GM23338 (cell line): Measurements from ENCODE around the gene ATXN7. TPM values are rescaled to one million over a fixed set of nuclear protein-coding genes. Genes with fewer than 3 reads are reported as not detected.

Experiments used
- STAT1 ChIP-seq: IDR thresholded peaks from one replicate; pipeline ENCODE4 v1.6.1; 2016; ENCODE audit warnings: antibody characterized with exemption; ENCODE audit not compliant: unreplicated experiment
- ZNF114 ChIP-seq: fragments of 250-450 bp; sonication (Bioruptor Pico); IDR thresholded peaks from 2 replicates; pipeline ENCODE4 v1.5.0; 2020; ENCODE audit warnings: mild to moderate bottlenecking, moderate library complexity
- ZNF331 ChIP-seq: fragments of 250-450 bp; sonication (Bioruptor Pico); IDR thresholded peaks from 2 replicates; pipeline ENCODE4 v1.5.0; 2020; ENCODE audit warnings: low read depth, mild to moderate bottlenecking, moderate library complexity
- polyA plus RNA-seq: library from polyadenylated mRNA; unstranded; fragments of >200 nt; fragmentation: Nextera tagmentation; extraction: Ambion mirVana; gene quantifications from 2 replicates; pipeline ENCODE4 v1.2.1, GENCODE V29; 2016
- total RNA-seq: library from RNA; depleted of rRNA; stranded (reverse); fragments of >200 nt; shearing (Covaris generic); gene quantifications from 2 replicates; pipeline ENCODE4 v1.2.3, GENCODE V29; 2014
- TF ChIP-seq, protein P1 (sequence below): fragments of 250-450 bp; sonication (Bioruptor Pico); IDR thresholded peaks from 2 replicates; pipeline ENCODE4 v1.5.0; 2020; ENCODE audit warnings: mild to moderate bottlenecking, moderate library complexity
- TF ChIP-seq, protein P2 (sequence below): IDR thresholded peaks from 2 replicates; pipeline ENCODE4 v1.6.1; 2016; ENCODE audit warnings: antibody characterized with exemption
- TF ChIP-seq, protein P3 (sequence below): IDR thresholded peaks from one replicate; pipeline ENCODE4 v1.6.1; 2018; ENCODE audit warnings: antibody characterized with exemption; ENCODE audit not compliant: unreplicated experiment

Gene ATXN7
- total and polyA plus RNA-seq, 2 experiments from 2014 or later = 4.0 to 17.2 TPM

DNA sequence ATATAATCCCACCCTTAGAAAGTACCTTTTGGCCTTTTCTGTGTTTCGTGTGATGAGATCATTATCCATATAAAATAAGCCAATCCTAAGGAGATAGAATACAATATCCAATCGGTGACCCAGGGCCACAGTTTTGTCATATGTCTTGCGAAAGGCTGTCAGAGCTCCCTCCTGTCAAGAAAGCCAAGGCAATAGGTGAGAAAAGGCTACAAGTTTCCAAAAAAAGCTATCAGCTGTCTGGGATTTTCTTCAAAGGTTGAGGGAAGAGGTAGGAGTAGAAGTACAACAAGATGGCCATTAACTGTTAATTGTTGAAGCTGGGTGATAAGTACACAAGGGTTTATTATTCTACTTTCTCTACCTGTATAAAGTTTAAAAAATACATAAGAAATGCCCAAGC, 155.6 kb downstream of the ATXN7 start (continued):
- TF ChIP-seq, protein P1, sequence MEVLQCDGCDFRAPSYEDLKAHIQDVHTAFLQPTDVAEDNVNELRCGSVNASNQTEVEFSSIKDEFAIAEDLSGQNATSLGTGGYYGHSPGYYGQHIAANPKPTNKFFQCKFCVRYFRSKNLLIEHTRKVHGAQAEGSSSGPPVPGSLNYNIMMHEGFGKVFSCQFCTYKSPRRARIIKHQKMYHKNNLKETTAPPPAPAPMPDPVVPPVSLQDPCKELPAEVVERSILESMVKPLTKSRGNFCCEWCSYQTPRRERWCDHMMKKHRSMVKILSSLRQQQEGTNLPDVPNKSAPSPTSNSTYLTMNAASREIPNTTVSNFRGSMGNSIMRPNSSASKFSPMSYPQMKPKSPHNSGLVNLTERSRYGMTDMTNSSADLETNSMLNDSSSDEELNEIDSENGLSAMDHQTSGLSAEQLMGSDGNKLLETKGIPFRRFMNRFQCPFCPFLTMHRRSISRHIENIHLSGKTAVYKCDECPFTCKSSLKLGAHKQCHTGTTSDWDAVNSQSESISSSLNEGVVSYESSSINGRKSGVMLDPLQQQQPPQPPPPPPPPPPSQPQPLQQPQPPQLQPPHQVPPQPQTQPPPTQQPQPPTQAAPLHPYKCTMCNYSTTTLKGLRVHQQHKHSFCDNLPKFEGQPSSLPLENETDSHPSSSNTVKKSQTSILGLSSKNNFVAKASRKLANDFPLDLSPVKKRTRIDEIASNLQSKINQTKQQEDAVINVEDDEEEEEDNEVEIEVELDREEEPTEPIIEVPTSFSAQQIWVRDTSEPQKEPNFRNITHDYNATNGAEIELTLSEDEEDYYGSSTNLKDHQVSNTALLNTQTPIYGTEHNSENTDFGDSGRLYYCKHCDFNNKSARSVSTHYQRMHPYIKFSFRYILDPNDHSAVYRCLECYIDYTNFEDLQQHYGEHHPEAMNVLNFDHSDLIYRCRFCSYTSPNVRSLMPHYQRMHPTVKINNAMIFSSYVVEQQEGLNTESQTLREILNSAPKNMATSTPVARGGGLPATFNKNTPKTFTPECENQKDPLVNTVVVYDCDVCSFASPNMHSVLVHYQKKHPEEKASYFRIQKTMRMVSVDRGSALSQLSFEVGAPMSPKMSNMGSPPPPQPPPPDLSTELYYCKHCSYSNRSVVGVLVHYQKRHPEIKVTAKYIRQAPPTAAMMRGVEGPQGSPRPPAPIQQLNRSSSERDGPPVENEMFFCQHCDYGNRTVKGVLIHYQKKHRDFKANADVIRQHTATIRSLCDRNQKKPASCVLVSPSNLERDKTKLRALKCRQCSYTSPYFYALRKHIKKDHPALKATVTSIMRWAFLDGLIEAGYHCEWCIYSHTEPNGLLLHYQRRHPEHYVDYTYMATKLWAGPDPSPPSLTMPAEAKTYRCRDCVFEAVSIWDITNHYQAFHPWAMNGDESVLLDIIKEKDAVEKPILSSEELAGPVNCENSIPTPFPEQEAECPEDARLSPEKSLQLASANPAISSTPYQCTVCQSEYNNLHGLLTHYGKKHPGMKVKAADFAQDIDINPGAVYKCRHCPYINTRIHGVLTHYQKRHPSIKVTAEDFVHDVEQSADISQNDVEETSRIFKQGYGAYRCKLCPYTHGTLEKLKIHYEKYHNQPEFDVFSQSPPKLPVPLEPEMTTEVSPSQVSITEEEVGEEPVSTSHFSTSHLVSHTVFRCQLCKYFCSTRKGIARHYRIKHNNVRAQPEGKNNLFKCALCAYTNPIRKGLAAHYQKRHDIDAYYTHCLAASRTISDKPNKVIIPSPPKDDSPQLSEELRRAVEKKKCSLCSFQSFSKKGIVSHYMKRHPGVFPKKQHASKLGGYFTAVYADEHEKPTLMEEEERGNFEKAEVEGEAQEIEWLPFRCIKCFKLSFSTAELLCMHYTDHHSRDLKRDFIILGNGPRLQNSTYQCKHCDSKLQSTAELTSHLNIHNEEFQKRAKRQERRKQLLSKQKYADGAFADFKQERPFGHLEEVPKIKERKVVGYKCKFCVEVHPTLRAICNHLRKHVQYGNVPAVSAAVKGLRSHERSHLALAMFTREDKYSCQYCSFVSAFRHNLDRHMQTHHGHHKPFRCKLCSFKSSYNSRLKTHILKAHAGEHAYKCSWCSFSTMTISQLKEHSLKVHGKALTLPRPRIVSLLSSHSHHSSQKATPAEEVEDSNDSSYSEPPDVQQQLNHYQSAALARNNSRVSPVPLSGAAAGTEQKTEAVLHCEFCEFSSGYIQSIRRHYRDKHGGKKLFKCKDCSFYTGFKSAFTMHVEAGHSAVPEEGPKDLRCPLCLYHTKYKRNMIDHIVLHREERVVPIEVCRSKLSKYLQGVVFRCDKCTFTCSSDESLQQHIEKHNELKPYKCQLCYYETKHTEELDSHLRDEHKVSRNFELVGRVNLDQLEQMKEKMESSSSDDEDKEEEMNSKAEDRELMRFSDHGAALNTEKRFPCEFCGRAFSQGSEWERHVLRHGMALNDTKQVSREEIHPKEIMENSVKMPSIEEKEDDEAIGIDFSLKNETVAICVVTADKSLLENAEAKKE (CRISPR knock-in tag) = no peak
- TF ChIP-seq, protein P2, sequence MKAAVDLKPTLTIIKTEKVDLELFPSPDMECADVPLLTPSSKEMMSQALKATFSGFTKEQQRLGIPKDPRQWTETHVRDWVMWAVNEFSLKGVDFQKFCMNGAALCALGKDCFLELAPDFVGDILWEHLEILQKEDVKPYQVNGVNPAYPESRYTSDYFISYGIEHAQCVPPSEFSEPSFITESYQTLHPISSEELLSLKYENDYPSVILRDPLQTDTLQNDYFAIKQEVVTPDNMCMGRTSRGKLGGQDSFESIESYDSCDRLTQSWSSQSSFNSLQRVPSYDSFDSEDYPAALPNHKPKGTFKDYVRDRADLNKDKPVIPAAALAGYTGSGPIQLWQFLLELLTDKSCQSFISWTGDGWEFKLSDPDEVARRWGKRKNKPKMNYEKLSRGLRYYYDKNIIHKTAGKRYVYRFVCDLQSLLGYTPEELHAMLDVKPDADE = no peak
- no peak for TF ChIP-seq ZNF114
- TF ChIP-seq STAT1 = no peak
- TF ChIP-seq ZNF331 (CRISPR knock-in tag) = no peak
- TF ChIP-seq, protein P3, sequence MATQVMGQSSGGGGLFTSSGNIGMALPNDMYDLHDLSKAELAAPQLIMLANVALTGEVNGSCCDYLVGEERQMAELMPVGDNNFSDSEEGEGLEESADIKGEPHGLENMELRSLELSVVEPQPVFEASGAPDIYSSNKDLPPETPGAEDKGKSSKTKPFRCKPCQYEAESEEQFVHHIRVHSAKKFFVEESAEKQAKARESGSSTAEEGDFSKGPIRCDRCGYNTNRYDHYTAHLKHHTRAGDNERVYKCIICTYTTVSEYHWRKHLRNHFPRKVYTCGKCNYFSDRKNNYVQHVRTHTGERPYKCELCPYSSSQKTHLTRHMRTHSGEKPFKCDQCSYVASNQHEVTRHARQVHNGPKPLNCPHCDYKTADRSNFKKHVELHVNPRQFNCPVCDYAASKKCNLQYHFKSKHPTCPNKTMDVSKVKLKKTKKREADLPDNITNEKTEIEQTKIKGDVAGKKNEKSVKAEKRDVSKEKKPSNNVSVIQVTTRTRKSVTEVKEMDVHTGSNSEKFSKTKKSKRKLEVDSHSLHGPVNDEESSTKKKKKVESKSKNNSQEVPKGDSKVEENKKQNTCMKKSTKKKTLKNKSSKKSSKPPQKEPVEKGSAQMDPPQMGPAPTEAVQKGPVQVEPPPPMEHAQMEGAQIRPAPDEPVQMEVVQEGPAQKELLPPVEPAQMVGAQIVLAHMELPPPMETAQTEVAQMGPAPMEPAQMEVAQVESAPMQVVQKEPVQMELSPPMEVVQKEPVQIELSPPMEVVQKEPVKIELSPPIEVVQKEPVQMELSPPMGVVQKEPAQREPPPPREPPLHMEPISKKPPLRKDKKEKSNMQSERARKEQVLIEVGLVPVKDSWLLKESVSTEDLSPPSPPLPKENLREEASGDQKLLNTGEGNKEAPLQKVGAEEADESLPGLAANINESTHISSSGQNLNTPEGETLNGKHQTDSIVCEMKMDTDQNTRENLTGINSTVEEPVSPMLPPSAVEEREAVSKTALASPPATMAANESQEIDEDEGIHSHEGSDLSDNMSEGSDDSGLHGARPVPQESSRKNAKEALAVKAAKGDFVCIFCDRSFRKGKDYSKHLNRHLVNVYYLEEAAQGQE = no peak
